Measurements from ENCODE around the gene SCRN1. TPM values are rescaled to one million over a fixed set of nuclear protein-coding genes. Genes with fewer than 3 reads are reported as not detected.

SCRN1 gene
- total and polyA plus RNA-seq, 2 experiments from 2014 or later, result 15.2 to 66.7 TPM

GRCh38 chr7:29937132-29937531 is 52.5 kb downstream of the SCRN1 start (continued):
- no peak for TF ChIP-seq ZNF462 (CRISPR knock-in tag; IDR thresholded peaks at IDR 0.05)

GRCh38 chr7:29935111-29935510 is 54.5 kb downstream of the SCRN1 start:
- no peak for DNase-seq (ENCODE audit: low spot score)
- H3K4me3 Mint-ChIP-seq, result no peak overlapping the region
- no peaks in the 10 kb centered on the region for H3K4me1 ChIP-seq (ENCODE audit: insufficient read depth)
- H3K27ac Mint-ChIP-seq, result no peak overlapping the region
- no peaks in the 10 kb centered on the region for H3K4me1 Mint-ChIP-seq
- no peak for ATAC-seq
- H3K4me2 ChIP-seq, result no peak overlapping the region
- no peaks in the 10 kb centered on the region for H3F3A ChIP-seq (replicated peaks; ENCODE audit: low read depth)
- TF ChIP-seq, protein P1, sequence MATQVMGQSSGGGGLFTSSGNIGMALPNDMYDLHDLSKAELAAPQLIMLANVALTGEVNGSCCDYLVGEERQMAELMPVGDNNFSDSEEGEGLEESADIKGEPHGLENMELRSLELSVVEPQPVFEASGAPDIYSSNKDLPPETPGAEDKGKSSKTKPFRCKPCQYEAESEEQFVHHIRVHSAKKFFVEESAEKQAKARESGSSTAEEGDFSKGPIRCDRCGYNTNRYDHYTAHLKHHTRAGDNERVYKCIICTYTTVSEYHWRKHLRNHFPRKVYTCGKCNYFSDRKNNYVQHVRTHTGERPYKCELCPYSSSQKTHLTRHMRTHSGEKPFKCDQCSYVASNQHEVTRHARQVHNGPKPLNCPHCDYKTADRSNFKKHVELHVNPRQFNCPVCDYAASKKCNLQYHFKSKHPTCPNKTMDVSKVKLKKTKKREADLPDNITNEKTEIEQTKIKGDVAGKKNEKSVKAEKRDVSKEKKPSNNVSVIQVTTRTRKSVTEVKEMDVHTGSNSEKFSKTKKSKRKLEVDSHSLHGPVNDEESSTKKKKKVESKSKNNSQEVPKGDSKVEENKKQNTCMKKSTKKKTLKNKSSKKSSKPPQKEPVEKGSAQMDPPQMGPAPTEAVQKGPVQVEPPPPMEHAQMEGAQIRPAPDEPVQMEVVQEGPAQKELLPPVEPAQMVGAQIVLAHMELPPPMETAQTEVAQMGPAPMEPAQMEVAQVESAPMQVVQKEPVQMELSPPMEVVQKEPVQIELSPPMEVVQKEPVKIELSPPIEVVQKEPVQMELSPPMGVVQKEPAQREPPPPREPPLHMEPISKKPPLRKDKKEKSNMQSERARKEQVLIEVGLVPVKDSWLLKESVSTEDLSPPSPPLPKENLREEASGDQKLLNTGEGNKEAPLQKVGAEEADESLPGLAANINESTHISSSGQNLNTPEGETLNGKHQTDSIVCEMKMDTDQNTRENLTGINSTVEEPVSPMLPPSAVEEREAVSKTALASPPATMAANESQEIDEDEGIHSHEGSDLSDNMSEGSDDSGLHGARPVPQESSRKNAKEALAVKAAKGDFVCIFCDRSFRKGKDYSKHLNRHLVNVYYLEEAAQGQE (IDR thresholded peaks at IDR 0.05; ENCODE audit: unreplicated experiment), result no peak
- no peak for TF ChIP-seq ZNF114 (CRISPR knock-in tag; IDR thresholded peaks at IDR 0.05)
- TF ChIP-seq STAT1 (IDR thresholded peaks at IDR 0.05; ENCODE audit: unreplicated experiment), result no peak
- TF ChIP-seq EZH2phosphoT487 (IDR thresholded peaks at IDR 0.05; ENCODE audit: unreplicated experiment), result no peak
- TF ChIP-seq ETS1 (IDR thresholded peaks at IDR 0.05), result no peak
- no peak for TF ChIP-seq CTCF (conservative IDR thresholded peaks at IDR 0.05; ENCODE audit: low read depth in 2 of 2)
- H3K27ac ChIP-seq (ENCODE audit: low read depth), result no peak overlapping the region
- H3K27me3 ChIP-seq (ENCODE audit: insufficient read depth), result no peaks in the 10 kb centered on the region
- no peaks in the 10 kb centered on the region for H3K9me2 ChIP-seq (ENCODE audit: insufficient read depth)
- H2AFZ ChIP-seq, result no peak overlapping the region
- H3K36me3 ChIP-seq (ENCODE audit: insufficient read depth), result peaks cover 53% of the 10 kb centered on the region
- H4K20me1 ChIP-seq (replicated peaks; ENCODE audit: insufficient read depth), result peaks cover 13% of the 10 kb centered on the region; the same call in 1 of the 2 replicates
- H3K27me3 Mint-ChIP-seq (ENCODE audit: insufficient read depth, low read depth, poor library complexity), result peaks cover 6% of the 10 kb centered on the region
- no peak overlapping the region for H3K4me3 ChIP-seq
- no peaks in the 10 kb centered on the region for H3K79me2 ChIP-seq (replicated peaks; ENCODE audit: insufficient read depth)
- H3K36me3 Mint-ChIP-seq (ENCODE audit: low read depth), result peaks cover 49% of the 10 kb centered on the region
- H3K9me3 Mint-ChIP-seq, result peaks cover 11% of the 10 kb centered on the region; the same call in 2 of the 3 replicates

Data from GM23338 (cell line).